Activated CD4-positive, alpha-beta T cell treated with anti-CD3 and anti-CD28 coated beads, Interleukin-2, amount 50 U/mL, for 4 hours (primary cell): ENCODE results near the gene SLC2A8.

ENCODE experiments used
- DNase-seq, 2 experiments: peaks; one replicate each; pipeline ENCODE4 v3.0.0-alpha.2; 2020

SLC2A8 gene, protein sequence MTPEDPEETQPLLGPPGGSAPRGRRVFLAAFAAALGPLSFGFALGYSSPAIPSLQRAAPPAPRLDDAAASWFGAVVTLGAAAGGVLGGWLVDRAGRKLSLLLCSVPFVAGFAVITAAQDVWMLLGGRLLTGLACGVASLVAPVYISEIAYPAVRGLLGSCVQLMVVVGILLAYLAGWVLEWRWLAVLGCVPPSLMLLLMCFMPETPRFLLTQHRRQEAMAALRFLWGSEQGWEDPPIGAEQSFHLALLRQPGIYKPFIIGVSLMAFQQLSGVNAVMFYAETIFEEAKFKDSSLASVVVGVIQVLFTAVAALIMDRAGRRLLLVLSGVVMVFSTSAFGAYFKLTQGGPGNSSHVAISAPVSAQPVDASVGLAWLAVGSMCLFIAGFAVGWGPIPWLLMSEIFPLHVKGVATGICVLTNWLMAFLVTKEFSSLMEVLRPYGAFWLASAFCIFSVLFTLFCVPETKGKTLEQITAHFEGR

GRCh38 chr9:127396808-127397645 is at the start of gene SLC2A8:
SLC2A8 (plus strand) TSS chr9:127397169; CDS start chr9:127397231, 62 bp downstream.
- peak; percentile 67 to 73 for DNase-seq

- no peak for DNase-seq
Observed at GRCh38 chr9:127347831-127348776, 48.9 kb upstream of the SLC2A8 start.

- no peak for DNase-seq
Observed at GRCh38 chr9:127349483-127350113, 47.4 kb upstream of the SLC2A8 start.

- DNase-seq, result no peak
Observed at GRCh38 chr9:127351182-127352166, 45.5 kb upstream of the SLC2A8 start.

GRCh38 chr9:127353882-127354281 is 43.1 kb upstream of the SLC2A8 start:
- DNase-seq, result no peak

- DNase-seq, result no peak
Observed at GRCh38 chr9:127356906-127357305, 40.1 kb upstream of the SLC2A8 start.

GRCh38 chr9:127358023-127358535 is 38.9 kb upstream of the SLC2A8 start:
- no peak for DNase-seq

- no peak for DNase-seq
Observed at GRCh38 chr9:127358770-127359169, 38.2 kb upstream of the SLC2A8 start.

- DNase-seq, result no peak
Observed at GRCh38 chr9:127360250-127360649, 36.7 kb upstream of the SLC2A8 start.

- DNase-seq, result no peak
Observed at GRCh38 chr9:127360829-127361228, 36.1 kb upstream of the SLC2A8 start.

DNA sequence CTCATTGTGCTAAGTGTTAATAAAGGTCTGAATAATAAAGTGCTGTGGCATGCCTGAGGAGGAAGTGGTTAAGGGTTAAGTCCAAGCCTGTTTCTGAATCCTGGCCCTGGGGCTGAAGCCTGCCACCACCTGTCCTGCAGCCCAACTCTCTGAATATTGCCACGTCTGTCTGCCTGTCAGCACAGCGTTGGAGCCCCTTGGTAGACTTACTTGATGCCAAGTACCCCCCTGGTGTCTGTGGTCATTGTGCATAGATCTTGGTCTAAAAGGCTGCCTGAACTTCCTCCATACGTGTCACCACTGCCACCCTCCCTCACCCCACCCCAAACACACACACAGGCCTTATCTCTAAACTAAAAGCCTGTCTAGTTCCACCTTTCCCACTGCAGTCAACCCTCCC is 35.4 kb upstream of the SLC2A8 start:
- DNase-seq, result no peak

DNA sequence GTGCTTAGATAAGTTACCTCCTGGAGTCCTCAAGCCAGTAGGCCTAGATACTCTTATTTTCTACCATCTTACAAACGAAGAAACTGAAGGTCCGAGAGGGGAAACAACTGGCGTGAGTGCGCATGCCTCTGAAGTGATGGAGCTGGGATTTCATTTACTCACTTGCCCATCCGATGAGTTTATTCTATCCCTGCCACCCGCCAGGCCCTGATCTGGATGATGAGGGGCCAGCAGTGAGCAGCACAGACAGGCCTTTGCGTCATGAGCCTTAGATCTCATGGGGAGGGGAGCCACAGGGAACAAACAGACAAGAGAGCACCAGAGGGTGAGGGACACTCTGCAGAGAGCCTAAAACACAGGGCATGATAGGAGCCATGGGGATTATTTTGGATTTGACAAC is 34.1 kb upstream of the SLC2A8 start:
- DNase-seq, result no peak

DNA sequence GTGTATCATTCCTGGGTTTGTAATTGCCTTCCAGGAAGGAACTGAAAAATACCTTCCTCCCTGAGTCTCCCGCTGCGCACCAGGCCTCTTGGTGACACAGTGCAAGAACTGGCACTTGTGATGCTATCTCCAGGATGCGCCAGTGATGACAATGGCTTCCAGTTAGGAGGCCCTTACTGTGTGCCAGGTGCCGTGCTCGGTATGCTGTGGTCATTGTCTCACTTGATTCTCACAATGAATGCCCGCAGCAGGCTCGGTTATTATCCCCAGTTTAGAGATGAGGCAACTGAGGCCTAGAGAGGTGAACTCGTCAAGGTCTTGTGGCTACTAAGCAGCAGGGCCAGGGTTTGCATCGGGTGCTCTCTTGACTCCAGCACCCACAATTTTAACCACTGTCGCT is 31.5 kb upstream of the SLC2A8 start:
- DNase-seq, result no peak

GRCh38 chr9:127366594-127366993 is 30.4 kb upstream of the SLC2A8 start:
- no peak for DNase-seq

DNA sequence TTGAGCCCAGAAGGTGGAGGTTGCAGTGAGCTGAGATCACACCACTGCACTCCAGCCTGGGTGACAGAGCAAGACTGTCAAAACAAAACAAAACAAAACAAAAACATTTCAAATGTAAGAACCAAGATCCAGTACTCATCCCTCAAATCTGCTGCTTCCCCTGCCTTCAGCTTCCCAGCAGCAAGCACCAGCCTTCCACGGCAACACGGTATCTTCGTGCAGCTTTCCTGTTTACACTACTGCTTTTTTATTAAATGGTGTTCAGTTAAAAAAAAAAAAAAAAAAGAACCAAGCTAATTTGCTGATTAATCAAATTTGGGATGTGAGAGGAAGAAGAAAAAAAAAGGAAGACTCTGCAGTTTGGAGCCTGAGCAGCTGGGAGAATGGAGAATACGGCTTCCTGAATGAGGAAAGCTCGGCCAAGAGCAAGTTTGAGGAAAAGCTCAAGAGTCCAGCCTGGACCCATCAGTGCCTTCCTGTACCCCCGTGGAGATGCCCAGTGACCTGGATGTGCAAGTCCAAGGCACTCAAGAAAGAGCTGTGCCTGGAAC is 28.0 kb upstream of the SLC2A8 start:
- no peak for DNase-seq

DNA sequence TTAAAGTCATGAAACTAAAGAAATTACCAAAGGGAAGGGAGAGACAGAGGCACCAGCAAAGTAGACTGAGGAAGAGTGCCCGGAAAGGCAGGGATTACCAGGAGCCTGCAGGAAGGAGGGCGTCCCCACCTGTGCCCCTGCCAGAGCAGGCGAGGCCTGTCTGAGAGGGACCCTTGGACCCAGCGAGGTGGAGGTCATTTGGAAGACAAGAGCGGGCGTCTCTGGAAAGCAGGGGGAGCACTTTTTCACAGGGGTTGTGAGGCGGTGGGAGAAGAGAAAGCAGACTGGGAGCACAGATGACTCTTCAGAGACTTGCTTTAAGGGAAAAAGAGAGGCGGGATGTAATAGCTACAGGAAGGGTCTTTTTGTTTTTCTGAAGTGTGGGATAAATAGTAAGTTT is 27.5 kb upstream of the SLC2A8 start:
- DNase-seq, result no peak

- no peak for DNase-seq
Observed at GRCh38 chr9:127370147-127370579, 26.8 kb upstream of the SLC2A8 start.

GRCh38 chr9:127370672-127371648 is 26.0 kb upstream of the SLC2A8 start:
- no peak for DNase-seq

DNA sequence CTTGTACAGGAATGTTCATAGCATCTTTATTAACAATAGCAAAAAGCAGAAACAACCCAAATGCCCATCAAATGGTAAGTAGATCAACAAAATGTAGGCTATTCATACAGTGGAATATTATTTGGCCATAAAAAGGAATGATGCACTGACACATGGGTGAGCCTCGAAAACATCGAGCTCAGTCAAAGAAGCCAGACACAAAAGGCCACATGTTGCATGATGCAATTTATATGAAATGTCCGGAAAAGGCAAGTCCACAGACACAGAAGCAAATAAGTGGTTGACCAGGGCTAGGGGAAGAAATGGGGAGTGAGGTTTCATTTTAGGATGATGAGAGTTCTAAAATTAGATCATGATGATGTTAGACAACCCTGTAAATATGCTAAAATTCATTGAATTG is 16.5 kb upstream of the SLC2A8 start:
- DNase-seq, result no peak
